Measurements from ENCODE around the gene PRAC1.

DNA sequence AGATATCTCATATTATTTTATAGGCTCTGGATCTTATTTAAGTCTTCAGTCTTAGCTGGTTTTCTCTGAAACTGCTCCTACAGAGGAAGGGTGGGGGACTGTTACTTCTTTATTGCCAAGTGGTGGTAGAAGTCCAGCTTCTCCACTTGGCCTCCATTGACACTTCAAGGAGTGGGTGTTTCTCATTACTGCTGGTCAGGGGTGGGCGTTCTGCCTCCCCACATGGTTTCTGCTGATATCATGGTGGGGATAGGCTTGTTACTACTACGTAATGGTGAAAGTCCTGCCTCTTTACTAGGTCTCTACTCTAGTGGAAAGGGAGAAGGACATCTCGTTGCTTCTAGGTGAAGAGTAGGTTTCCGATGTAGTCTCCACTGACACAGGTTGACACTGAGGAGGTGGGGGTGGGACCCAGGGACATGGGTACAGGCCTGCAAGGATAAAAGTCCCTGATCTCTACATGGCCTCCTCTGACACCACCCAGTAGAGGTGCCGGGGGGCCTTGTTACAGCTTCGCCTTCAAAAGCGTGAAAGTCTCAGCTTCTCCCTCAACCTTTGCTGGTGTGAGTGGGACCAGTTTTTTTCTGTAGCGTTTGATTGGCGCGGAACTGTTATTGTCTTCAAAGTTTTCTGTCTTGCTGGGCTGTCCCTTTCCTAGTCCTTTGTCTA, 20.3 kb downstream of the PRAC1 start:
- TF ChIP-seq, protein P1, sequence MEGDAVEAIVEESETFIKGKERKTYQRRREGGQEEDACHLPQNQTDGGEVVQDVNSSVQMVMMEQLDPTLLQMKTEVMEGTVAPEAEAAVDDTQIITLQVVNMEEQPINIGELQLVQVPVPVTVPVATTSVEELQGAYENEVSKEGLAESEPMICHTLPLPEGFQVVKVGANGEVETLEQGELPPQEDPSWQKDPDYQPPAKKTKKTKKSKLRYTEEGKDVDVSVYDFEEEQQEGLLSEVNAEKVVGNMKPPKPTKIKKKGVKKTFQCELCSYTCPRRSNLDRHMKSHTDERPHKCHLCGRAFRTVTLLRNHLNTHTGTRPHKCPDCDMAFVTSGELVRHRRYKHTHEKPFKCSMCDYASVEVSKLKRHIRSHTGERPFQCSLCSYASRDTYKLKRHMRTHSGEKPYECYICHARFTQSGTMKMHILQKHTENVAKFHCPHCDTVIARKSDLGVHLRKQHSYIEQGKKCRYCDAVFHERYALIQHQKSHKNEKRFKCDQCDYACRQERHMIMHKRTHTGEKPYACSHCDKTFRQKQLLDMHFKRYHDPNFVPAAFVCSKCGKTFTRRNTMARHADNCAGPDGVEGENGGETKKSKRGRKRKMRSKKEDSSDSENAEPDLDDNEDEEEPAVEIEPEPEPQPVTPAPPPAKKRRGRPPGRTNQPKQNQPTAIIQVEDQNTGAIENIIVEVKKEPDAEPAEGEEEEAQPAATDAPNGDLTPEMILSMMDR (IDR thresholded peaks at IDR 0.05) = no peak
- TF ChIP-seq FOXP1 (CRISPR knock-in tag; IDR thresholded peaks at IDR 0.05; ENCODE audit: borderline replicate concordance) = no peak
- TF ChIP-seq TEAD4 (CRISPR knock-in tag; IDR thresholded peaks at IDR 0.05) = no peak
- TF ChIP-seq ELF4 (CRISPR knock-in tag; IDR thresholded peaks at IDR 0.05; ENCODE audit: low read depth) = no peak
- no peak for TF ChIP-seq NFYB (CRISPR knock-in tag; conservative IDR thresholded peaks at IDR 0.05; ENCODE audit: low read depth)
- TF ChIP-seq, protein P2, sequence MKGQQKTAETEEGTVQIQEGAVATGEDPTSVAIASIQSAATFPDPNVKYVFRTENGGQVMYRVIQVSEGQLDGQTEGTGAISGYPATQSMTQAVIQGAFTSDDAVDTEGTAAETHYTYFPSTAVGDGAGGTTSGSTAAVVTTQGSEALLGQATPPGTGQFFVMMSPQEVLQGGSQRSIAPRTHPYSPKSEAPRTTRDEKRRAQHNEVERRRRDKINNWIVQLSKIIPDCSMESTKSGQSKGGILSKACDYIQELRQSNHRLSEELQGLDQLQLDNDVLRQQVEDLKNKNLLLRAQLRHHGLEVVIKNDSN (CRISPR knock-in tag; IDR thresholded peaks at IDR 0.05) = no peak
- TF ChIP-seq KAT7 (CRISPR knock-in tag; IDR thresholded peaks at IDR 0.05; ENCODE audit: borderline replicate concordance) = no peak
- no peak for TF ChIP-seq SP1 (CRISPR knock-in tag; conservative IDR thresholded peaks at IDR 0.05)
- TF ChIP-seq EMX1 (CRISPR knock-in tag; IDR thresholded peaks at IDR 0.05) = no peak
- TF ChIP-seq GABPB1 (CRISPR knock-in tag; IDR thresholded peaks at IDR 0.05) = no peak
